GM18498 (cell line): ENCODE measurements around the gene FUS.
"Not testable (repeated sequence)": the region's sequence is repeated elsewhere in the genome, so short reads cannot be mapped to it uniquely, and the experiment has no call there.

Source experiments
- ATAC-seq: cut with Tn5 transposase; IDR thresholded peaks from one replicate; pipeline ENCODE4 v1.9.1; 2021; ENCODE audit warnings: mild to moderate bottlenecking, moderate library complexity; ENCODE audit not compliant: unreplicated experiment

FUS gene

GRCh38 chr16:31184888-31185287 lies 4.9 kb downstream of the FUS start:
- ATAC-seq, result no peak

- ATAC-seq, result no peak
These were observed 5.4 kb downstream of the FUS start for GRCh38 chr16:31185339-31185738.

- ATAC-seq, result no peak
These were observed 6.2 kb downstream of the FUS start for GRCh38 chr16:31186176-31186575.

- ATAC-seq, result no peak
These were observed 7.2 kb downstream of the FUS start for GRCh38 chr16:31186930-31187807.

- ATAC-seq, result no peak
These were observed 7.9 kb downstream of the FUS start for GRCh38 chr16:31187808-31188189.

GRCh38 chr16:31188450-31189411 lies 8.8 kb downstream of the FUS start:
- ATAC-seq, result no peak

- ATAC-seq, result no peak
These were observed 9.5 kb downstream of the FUS start for GRCh38 chr16:31189412-31189778.

- no peak for ATAC-seq
These were observed 10.1 kb downstream of the FUS start for GRCh38 chr16:31190061-31190460.

- ATAC-seq, result no peak
These were observed 11.0 kb downstream of the FUS start for GRCh38 chr16:31190818-31191444.

GRCh38 chr16:31191697-31192428 lies 11.9 kb downstream of the FUS start:
- ATAC-seq, result no peak

- no peak for ATAC-seq
These were observed 13.1 kb downstream of the FUS start for GRCh38 chr16:31192856-31193642.

- ATAC-seq, result no peak
These were observed 13.9 kb downstream of the FUS start for GRCh38 chr16:31193874-31194273.

GRCh38 chr16:31194898-31195297 lies 15.0 kb downstream of the FUS start:
- no peak for ATAC-seq

- not testable (repeated sequence) for ATAC-seq
These were observed 15.9 kb downstream of the FUS start for GRCh38 chr16:31195861-31196260.

GRCh38 chr16:31196324-31197088 lies 16.6 kb downstream of the FUS start:
- ATAC-seq, result no peak

GRCh38 chr16:31198207-31198882 lies 18.4 kb downstream of the FUS start:
- no peak for ATAC-seq

GRCh38 chr16:31199430-31200041 lies 19.6 kb downstream of the FUS start:
- ATAC-seq, result no peak

GRCh38 chr16:31200111-31200510 lies 20.2 kb downstream of the FUS start:
- not testable (repeated sequence) for ATAC-seq
